Measurements from ENCODE around the gene COP1. TPM values are rescaled to one million over a fixed set of nuclear protein-coding genes. Genes with fewer than 3 reads are reported as not detected.

Gene COP1
- total RNA-seq, 6 experiments from 2014 or later: 19.7 to 33.7 (median 20.9) TPM

GRCh38 chr1:176172215-176172614 is 34.9 kb downstream of the COP1 start:
- 97% methylated on average over 6 of the region's 6 CpGs for WGBS (ENCODE audit: insufficient coverage, low coverage, low lambda C conversion rate, missing lambda C conversion rate)
- DNase-seq (no peak), ATAC-seq (no peak)
- Histone ChIP-seq H3K36me3 (peaks cover 0 to 12% (median 0%) of the 10 kb centered on the region in 4 donors), H3K27ac (no peak overlapping the region), H3K9me3 (no peaks in the 10 kb centered on the region), H3K27me3 (no peaks in the 10 kb centered on the region), H3K4me1 (peaks cover 0 to 4% (median 0%) of the 10 kb centered on the region in 4 donors), H3K4me3 (no peak overlapping the region)
- intact Hi-C loops (cut with DNase I): no loop called here
- TF ChIP-seq POLR2A (IDR thresholded peaks at IDR 0.05) (no peak), CTCF (IDR thresholded peaks at IDR 0.05) (no peak)

GRCh38 chr1:176167210-176167609 is 39.9 kb downstream of the COP1 start:
- Histone ChIP-seq H3K9me3 (no peaks in the 10 kb centered on the region), H3K27ac (no peak overlapping the region), H3K36me3 (peaks cover 0 to 4% (median 0%) of the 10 kb centered on the region in 4 donors), H3K4me1 (peaks cover 0 to 11% (median 3%) of the 10 kb centered on the region in 4 donors), H3K4me3 (no peak overlapping the region), H3K27me3 (no peaks in the 10 kb centered on the region)
- ATAC-seq: no peak
- WGBS (ENCODE audit: insufficient coverage, low coverage, low lambda C conversion rate, missing lambda C conversion rate): 86% methylated on average over 4 of the region's 4 CpGs
- TF ChIP-seq POLR2A (IDR thresholded peaks at IDR 0.05) (no peak), CTCF (IDR thresholded peaks at IDR 0.05) (no peak)
- no peak for DNase-seq
- intact Hi-C loops (cut with DNase I): no loop called here

- intact Hi-C loops (cut with DNase I): no loop called here
- Histone ChIP-seq H3K27ac (peak overlapping the region in 1 of 3 donors; percentile 31), H3K36me3 (no peaks in the 10 kb centered on the region), H3K4me1 (peaks cover 0 to 11% (median 3%) of the 10 kb centered on the region in 4 donors), H3K4me3 (no peak overlapping the region), H3K27me3 (no peaks in the 10 kb centered on the region), H3K9me3 (no peaks in the 10 kb centered on the region)
- TF ChIP-seq CTCF (IDR thresholded peaks at IDR 0.05) (no peak), POLR2A (IDR thresholded peaks at IDR 0.05) (no peak)
- DNase-seq: no peak
- ATAC-seq: peak; percentile 76 to 92 (median 88)
- 35% methylated on average over 2 of the region's 2 CpGs for WGBS (ENCODE audit: insufficient coverage, low coverage, low lambda C conversion rate, missing lambda C conversion rate)
Observed at GRCh38 chr1:176165573-176165972, 41.5 kb downstream of the COP1 start.

GRCh38 chr1:176164014-176164678 is 42.9 kb downstream of the COP1 start:
- intact Hi-C loops (cut with DNase I): no loop called here
- TF ChIP-seq POLR2A (IDR thresholded peaks at IDR 0.05) (no peak), CTCF (IDR thresholded peaks at IDR 0.05) (no peak)
- Histone ChIP-seq H3K4me3 (no peak overlapping the region), H3K36me3 (no peaks in the 10 kb centered on the region), H3K4me1 (peaks cover 0 to 11% (median 3%) of the 10 kb centered on the region in 4 donors), H3K9me3 (no peaks in the 10 kb centered on the region), H3K27me3 (no peaks in the 10 kb centered on the region), H3K27ac (no peak overlapping the region)
- DNase-seq: no peak
- 92% methylated on average over 2 of the region's 2 CpGs for whole genome bisulfite sequencing (ENCODE audit: insufficient coverage, low coverage, low lambda C conversion rate, missing lambda C conversion rate)
- ATAC-seq: no peak

Data from right lobe of liver (tissue), 6 donors.